Activated CD4-positive, CD25-positive, alpha-beta regulatory T cell treated with anti-CD3 and anti-CD28 coated beads, Interleukin-2, amount 50 U/mL, for 16 hours (primary cell): Measurements from ENCODE around the gene ZDHHC11.
"Not testable (repeated sequence)": the region's sequence is repeated elsewhere in the genome, so short reads cannot be mapped to it uniquely, and the experiment has no call there.

Experiments
- DNase-seq: peaks from one replicate; pipeline ENCODE4 v3.0.0-alpha.2; 2020; ENCODE audit warnings: low read depth, low spot score

ZDHHC11 gene

GRCh38 chr5:811384-811783 is 39.4 kb downstream of the ZDHHC11 start:
- DNase-seq: not testable (repeated sequence)

DNA sequence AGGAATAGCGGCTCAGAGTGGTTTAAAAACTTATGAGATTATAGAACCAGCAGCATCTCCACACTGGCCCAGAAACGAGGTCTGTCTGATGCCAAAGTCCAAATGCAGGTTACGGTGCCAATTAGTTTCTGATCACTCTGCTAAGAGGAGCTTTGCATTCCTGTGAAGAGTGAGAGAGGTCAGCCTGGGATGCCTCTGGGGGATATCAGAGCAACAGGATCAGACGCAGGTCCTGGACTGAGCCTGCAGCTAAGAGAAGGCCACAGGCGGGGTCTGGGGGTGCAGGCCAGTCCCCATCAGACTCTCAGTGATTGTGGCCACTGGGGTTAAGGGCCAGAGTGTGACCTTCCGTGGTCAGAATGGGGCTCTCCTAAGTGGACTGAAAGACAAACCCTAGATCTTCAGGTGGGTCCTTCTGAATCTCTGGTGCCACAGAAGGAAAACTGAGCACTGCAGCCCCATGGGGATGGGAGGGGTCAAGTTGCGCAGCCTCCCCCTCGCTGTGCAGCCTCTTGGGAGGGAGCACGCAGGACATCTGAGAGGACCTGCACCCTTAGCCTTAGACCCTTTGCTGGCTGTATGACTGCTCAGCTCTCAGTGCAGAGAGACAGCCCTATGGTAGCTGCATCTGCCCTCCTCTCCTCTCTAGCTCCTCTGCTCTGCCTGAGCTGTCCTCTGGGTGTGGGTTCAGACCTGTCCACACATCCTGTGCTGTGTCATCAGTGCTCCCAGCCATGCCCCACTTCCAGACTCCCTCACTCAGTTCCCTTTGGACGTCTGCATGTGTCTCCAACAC is 42.9 kb downstream of the ZDHHC11 start:
- not testable (repeated sequence) for DNase-seq

GRCh38 chr5:801472-801871 is 49.3 kb downstream of the ZDHHC11 start:
- no peak for DNase-seq

DNA sequence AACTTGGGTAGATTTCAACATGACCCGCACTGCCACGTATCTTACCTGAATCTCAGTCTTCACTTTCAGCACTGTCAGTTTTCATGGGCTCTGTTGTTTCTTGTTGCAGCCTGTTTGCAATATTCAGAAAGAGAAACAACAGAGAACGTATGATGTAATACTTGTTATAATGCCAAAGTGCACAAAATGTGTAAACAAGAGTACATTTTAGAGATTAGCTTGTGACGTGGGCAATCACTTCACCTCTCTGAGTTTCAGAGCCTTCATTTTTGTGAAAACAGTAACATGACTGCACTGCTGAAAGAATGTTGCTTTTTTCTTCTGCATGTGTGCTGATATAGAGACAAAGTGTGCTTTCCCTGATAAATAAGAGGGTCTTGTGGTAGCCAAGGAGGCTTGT is 49.7 kb downstream of the ZDHHC11 start:
- DNase-seq: not testable (repeated sequence)

DNA sequence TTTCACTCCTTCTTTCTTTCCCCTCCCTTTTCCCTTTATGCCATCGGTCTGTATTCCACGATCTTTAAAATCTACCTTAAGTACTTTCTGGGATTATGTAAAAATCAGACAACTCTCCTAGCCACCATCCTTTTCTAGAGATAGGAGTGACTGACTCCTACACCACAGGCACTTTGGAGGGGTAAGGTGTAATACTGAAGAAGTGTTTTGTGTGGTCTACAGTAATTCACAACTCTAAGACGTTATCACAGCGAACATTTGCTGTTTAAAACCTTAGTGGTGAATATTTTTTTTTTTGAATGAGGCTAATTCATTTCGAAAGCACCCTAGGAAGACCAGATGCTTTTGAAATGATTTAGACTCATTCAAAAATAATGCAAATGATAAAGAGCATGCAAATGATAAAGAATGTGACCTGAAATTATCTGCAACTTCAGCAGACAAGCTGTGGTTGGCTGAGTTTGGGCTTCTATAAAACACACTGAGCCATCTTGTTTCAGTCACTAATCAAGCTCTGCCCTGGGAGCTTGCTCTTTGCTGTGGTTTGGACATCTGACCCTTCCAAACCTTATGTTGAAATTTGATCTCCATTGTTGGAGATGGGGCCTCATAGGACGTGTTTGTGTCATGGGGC is 52.2 kb downstream of the ZDHHC11 start:
- not testable (repeated sequence) for DNase-seq

GRCh38 chr5:797986-798385 is 52.8 kb downstream of the ZDHHC11 start:
- not testable (repeated sequence) for DNase-seq

DNA sequence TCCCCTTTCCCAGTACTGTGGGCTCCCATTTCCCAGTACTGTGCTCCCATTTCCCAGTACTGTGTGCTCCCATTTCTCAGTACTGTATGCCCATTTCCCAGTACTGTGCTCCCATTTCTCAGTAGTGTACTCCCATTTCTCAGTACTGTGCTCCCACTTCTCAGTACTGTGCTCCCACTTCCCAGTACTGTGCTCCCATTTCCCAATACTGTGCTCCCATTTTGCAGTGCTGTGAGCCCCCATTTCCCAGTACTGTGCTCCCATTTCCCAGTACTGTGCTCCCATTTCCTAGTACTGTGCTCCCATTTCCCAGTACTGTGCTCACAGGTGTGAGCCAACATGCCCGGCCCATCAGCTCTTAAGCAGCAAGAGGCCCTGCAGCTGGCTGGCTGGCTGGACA is 54.9 kb downstream of the ZDHHC11 start:
- not testable (repeated sequence) for DNase-seq

DNA sequence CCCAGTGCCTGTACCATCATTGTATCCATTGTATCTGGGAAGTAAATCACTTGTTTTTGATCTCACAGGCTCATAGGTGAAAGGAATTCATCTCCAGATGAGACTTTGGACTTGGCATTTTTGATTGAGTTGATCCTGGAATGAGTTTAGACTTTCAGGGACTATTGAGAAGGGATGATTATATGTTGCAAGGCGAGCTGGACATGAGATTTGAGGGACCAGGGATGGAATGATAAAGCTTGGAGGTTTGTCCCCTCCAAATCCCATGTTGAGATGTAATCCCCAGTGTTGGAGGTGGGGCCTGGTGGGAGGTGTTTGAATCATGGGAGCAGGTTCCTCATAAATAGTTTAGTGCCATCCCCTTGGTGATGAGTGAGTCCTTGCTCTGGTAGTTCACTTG is 55.8 kb downstream of the ZDHHC11 start:
- not testable (repeated sequence) for DNase-seq

GRCh38 chr5:788703-789102 is 62.1 kb downstream of the ZDHHC11 start:
- not testable (repeated sequence) for DNase-seq

DNA sequence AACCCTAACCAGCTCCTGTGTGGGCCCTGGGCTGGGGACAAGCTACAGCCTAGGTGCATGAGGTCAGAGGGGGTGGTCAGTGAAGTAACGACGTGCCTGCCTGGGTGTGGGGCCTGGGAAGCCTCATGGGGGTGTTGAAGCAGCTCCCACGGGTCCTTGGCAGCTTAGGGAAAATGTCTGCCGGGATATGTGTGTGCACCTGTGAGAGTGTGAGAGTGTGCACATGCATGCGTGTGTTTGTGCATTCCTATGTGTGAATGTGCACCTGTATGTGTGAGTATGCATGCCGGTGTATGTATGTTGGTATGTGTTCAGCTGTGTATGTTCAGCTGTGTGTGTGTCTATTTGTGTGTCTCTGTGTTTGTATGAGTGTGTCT is 62.9 kb downstream of the ZDHHC11 start:
- DNase-seq: not testable (repeated sequence)

DNA sequence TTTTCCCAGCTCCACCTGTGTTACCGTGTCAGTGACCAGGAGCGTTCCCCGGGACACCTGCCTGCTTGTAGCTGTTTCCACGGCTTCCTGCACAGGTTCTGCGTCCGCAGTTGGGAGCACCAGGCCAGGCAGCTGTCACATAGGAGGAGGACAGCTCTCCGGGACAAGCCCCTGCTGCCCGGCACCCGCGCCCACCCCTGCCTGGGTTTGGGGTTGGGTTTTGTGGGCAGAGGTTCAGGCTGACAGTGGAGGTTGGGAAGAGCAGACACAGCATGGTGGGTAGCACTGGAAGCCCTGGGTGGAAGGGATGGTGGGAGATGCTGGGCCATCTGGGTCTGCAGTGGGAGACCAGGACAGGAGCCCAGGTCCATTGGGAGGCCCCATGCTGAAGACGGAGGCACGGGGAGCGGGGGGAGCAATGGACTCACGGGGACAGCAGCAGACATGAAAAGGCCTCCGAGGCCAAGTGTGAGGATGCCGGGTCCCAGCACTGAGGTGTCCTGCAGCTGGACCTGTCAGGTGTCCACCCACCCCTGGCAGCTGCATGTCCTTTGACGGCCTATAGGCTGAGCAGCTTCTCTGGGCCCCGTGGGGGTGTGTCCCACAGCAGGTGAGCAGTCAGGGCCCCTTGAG is 63.4 kb downstream of the ZDHHC11 start:
- not testable (repeated sequence) for DNase-seq

GRCh38 chr5:785181-785705 is 65.5 kb downstream of the ZDHHC11 start:
- DNase-seq: not testable (repeated sequence)

- DNase-seq: peak; percentile 82
Observed at GRCh38 chr5:784428-785177, 66.2 kb downstream of the ZDHHC11 start, which contains the start of gene ZDHHC11B. ZDHHC11B (minus strand) TSS chr5:784729; CDS start chr5:766919, 17,810 bp downstream.

- DNase-seq: not testable (repeated sequence)
Observed at GRCh38 chr5:783881-784427, 66.8 kb downstream of the ZDHHC11 start.

- not testable (repeated sequence) for DNase-seq
Observed at GRCh38 chr5:783049-783802, 67.6 kb downstream of the ZDHHC11 start.

DNA sequence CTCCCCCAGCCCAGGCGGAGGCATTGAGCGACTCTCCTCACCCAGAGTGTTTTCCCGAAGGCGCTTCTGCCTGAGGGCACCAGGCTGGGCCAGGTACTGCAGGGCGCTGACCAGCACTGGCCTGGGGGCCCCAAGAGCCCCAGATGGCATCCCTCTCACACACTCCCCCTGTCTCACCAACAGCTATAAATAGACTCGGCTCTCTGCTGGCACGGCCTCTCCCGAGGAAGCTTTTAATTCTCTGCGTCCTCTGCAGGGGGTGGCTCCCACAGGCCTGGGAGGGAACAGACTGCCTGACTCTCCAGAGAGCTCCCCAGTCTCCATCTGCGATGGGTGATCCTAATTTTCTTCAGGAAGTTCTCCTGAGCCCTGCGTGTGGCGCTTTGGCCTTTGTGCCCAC is 68.4 kb downstream of the ZDHHC11 start:
- DNase-seq: not testable (repeated sequence)

- not testable (repeated sequence) for DNase-seq
Observed at GRCh38 chr5:780571-780970, 70.2 kb downstream of the ZDHHC11 start.

DNA sequence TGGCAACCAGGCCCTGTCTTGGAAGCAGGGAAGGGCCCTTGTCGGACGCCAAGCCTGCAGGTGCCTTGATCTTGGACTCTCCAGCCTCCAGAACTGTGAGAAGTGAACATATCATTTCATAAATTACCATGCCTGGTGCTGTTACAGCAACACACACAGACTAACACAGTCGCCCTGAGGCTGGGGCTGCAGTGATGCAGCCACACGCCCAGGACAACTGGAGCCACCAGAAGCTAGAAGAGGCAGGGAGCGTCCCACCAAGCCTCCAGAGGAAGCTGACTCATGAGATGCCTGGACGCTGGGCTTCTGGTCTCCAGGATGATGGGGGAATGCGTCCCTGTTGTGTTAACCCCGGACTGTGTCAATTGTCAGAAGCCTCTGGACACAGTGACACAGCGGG is 71.8 kb downstream of the ZDHHC11 start:
- not testable (repeated sequence) for DNase-seq

DNA sequence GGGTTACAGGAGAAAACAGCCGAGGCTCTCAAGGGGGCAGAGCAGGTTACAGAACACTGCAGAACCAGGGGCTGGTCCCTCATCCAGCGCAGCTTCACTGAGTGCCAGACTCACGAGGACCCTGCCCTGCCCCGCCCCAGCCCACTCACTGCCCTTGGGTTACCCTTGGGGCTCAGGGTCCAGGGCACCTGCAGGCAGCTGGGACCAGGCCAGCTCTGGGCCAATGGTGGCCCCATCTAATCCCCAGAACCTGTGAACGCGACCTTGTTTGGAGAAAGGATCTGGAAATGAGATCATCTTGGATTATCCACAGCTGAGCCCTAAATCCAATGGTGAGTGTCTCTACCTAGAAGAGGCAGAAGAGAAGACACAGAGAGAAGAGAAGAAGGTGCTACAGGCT is 72.4 kb downstream of the ZDHHC11 start:
- DNase-seq: not testable (repeated sequence)

- no peak for DNase-seq
Observed at GRCh38 chr5:777756-778161, 73.0 kb downstream of the ZDHHC11 start.
